RPMI7951 (cell line): ENCODE data around the gene ANKRD11. TPM values are rescaled to one million over a fixed set of nuclear protein-coding genes. Genes with fewer than 3 reads are reported as not detected.

Experiments
- DNase-seq: peaks from one replicate; pipeline ENCODE4 v3.0.0-alpha.2; 2012; ENCODE audit warnings: low read depth
- total RNA-seq: library from RNA; depleted of rRNA; stranded (reverse); fragments of >200 nt; shearing (Covaris generic); gene quantifications from 2 replicates; pipeline ENCODE4 v1.2.3, GENCODE V29; 2014; rRNA removed

ANKRD11 gene
- 31.2 and 38.4 TPM in 2 replicates for total RNA-seq

GRCh38 chr16:89490439-89491237 is at the start of gene ANKRD11:
Gene ANKRD11 (minus strand): TSS chr16:89490561. CDS start chr16:89317019, 173,542 bp downstream.
- DNase-seq, result peak; percentile 100

GRCh38 chr16:89538286-89538685 is 47.9 kb upstream of the ANKRD11 start:
- no peak for DNase-seq

- no peak for DNase-seq
Measured at GRCh38 chr16:89537549-89537925, 47.2 kb upstream of the ANKRD11 start.

- DNase-seq, result no peak
Measured at GRCh38 chr16:89536886-89537548, 46.7 kb upstream of the ANKRD11 start.

- no peak for DNase-seq
Measured at GRCh38 chr16:89536371-89536770, 46.0 kb upstream of the ANKRD11 start.

GRCh38 chr16:89534252-89534756 is 43.9 kb upstream of the ANKRD11 start:
- no peak for DNase-seq

GRCh38 chr16:89531821-89532526 is 41.6 kb upstream of the ANKRD11 start:
- no peak for DNase-seq

- no peak for DNase-seq
Measured at GRCh38 chr16:89530401-89531381, 40.3 kb upstream of the ANKRD11 start.

GRCh38 chr16:89529097-89529496 is 38.7 kb upstream of the ANKRD11 start:
- no peak for DNase-seq

- no peak for DNase-seq
Measured at GRCh38 chr16:89525146-89525913, 35.0 kb upstream of the ANKRD11 start.

- no peak for DNase-seq
Measured at GRCh38 chr16:89523680-89524344, 33.5 kb upstream of the ANKRD11 start.

GRCh38 chr16:89522287-89522686 is 31.9 kb upstream of the ANKRD11 start:
- DNase-seq, result no peak

- DNase-seq, result no peak
Measured at GRCh38 chr16:89519881-89520280, 29.5 kb upstream of the ANKRD11 start.

- DNase-seq, result no peak
Measured at GRCh38 chr16:89517128-89517527, 26.8 kb upstream of the ANKRD11 start.

GRCh38 chr16:89512453-89512852 is 22.1 kb upstream of the ANKRD11 start:
- DNase-seq, result no peak

GRCh38 chr16:89511374-89511773 is 21.0 kb upstream of the ANKRD11 start:
- no peak for DNase-seq

- DNase-seq, result no peak
Measured at GRCh38 chr16:89510526-89510925, 20.2 kb upstream of the ANKRD11 start.

- DNase-seq, result peak; percentile 81
Measured at GRCh38 chr16:89507834-89508590, 17.7 kb upstream of the ANKRD11 start, which contains the start of gene SPG7. Gene SPG7 (plus strand): TSS chr16:89508403. CDS start chr16:89508418, 15 bp downstream.
